Activated CD8-positive, alpha-beta T cell treated with anti-CD3 and anti-CD28 coated beads for 36 hours (primary cell): ENCODE measurements around the gene CLEC16A. TPM values are rescaled to one million over a fixed set of nuclear protein-coding genes. Genes with fewer than 3 reads are reported as not detected.

Experiments used
- ATAC-seq: fragments of 200-7000 bp; cut with Tn5 transposase; one replicate; pipeline ENCODE4 v1.10.0; 2021; ENCODE audit warnings: mild to moderate bottlenecking, moderate library complexity
- CTCF ChIA-PET: fragments of 350-600 bp; sonication (Branson Sonifier 250); formaldehyde crosslinking; loops from one replicate; lab custom pipeline; 2021; ENCODE audit warnings: antibody characterized with exemption; lab: Charles Lee
- POLR2A ChIA-PET: fragments of 350-600 bp; sonication (Branson Sonifier 250); formaldehyde crosslinking; loops from one replicate; lab custom pipeline; 2021; ENCODE audit warnings: antibody characterized with exemption; lab: Charles Lee
- DNase-seq: peaks from one replicate; pipeline ENCODE4 v3.0.0-alpha.2; 2020
- H3K27ac Mint-ChIP-seq: one replicate; pipeline ENCODE4 v1.8.0; 2021; ENCODE audit warnings: mild to moderate bottlenecking, mixed read lengths
- H3K27me3 Mint-ChIP-seq: one replicate; pipeline ENCODE4 v1.8.0; 2021; ENCODE audit warnings: mixed read lengths
- H3K36me3 Mint-ChIP-seq: one replicate; pipeline ENCODE4 v1.8.0; 2021; ENCODE audit warnings: low read depth, mixed read lengths
- H3K4me1 Mint-ChIP-seq: one replicate; pipeline ENCODE4 v1.8.0; 2021; ENCODE audit warnings: low read depth, mixed read lengths
- H3K4me3 Mint-ChIP-seq: one replicate; pipeline ENCODE4 v1.8.0; 2021; ENCODE audit warnings: mild to moderate bottlenecking, moderate library complexity, mixed read lengths
- H3K9me3 Mint-ChIP-seq: one replicate; pipeline ENCODE4 v1.8.0; 2021; ENCODE audit warnings: mixed read lengths
- CTCF ChIP-seq: fragments of 200-600 bp; IDR thresholded peaks from one replicate; pipeline ENCODE4 v1.8.0; 2022; ENCODE audit warnings: antibody characterized with exemption, mild to moderate bottlenecking
- intact Hi-C: fragments of 100-400 bp; cut with micrococcal nuclease; formaldehyde crosslinking; loops from one replicate; pipeline ENCODE4 v1.10.0; 2022
- total RNA-seq, 2 experiments: library from RNA; stranded (reverse); gene quantifications; one replicate each; pipeline ENCODE4 v1.2.3, GENCODE V29; 2021

The CLEC16A gene
- total RNA-seq, 2 experiments from 2014 or later = 20.4 to 21.7 TPM

GRCh38 chr16:11183951-11184350 is 239.6 kb downstream of the CLEC16A start:
- H3K36me3 Mint-ChIP-seq = peaks cover 15% of the 10 kb centered on the region
- DNase-seq (no peak), ATAC-seq (no peak)
- peaks cover 48% of the 10 kb centered on the region for H3K4me1 Mint-ChIP-seq
- H3K27ac Mint-ChIP-seq = peak overlapping the region; percentile 63
- H3K4me3 Mint-ChIP-seq = no peak overlapping the region
- no peak for TF ChIP-seq CTCF
- CTCF ChIA-PET = interaction anchor here (1.5 to 1.9 kb wide), 3 partner anchors 9 to 14 kb away, joined by 3 to 6 read pairs (median 4); no protein-coding TSS in a partner anchor
- H3K9me3 Mint-ChIP-seq = no peaks in the 10 kb centered on the region
- intact Hi-C loops = loop anchor here (5.0 kb wide), 1 partner anchor 68 kb away; no protein-coding TSS in a partner anchor
- POLR2A ChIA-PET = interaction anchor here (0.6 to 2.2 kb wide), 7 partner anchors 10 to 242 kb away, joined by 3 to 7 read pairs (median 4); no protein-coding TSS in a partner anchor
- no peaks in the 10 kb centered on the region for H3K27me3 Mint-ChIP-seq

- no peak for DNase-seq
- TF ChIP-seq CTCF = no peak
- POLR2A ChIA-PET = interaction anchor here (0.9 to 1.5 kb wide), 4 partner anchors 30 to 68 kb away, joined by 3 to 5 read pairs (median 3); no protein-coding TSS in a partner anchor
- no peaks in the 10 kb centered on the region for H3K9me3 Mint-ChIP-seq
- H3K27me3 Mint-ChIP-seq = no peaks in the 10 kb centered on the region
- peaks cover 25% of the 10 kb centered on the region for H3K4me1 Mint-ChIP-seq
- no peak overlapping the region for H3K4me3 Mint-ChIP-seq
- no peak for ATAC-seq
- CTCF ChIA-PET = interaction anchor here (3.3 kb wide), 1 partner anchor 30 kb away, joined by 12 read pairs; no protein-coding TSS in a partner anchor
- intact Hi-C loops = no loop called here
- H3K36me3 Mint-ChIP-seq = no peaks in the 10 kb centered on the region
- peak overlapping the region; percentile 13 for H3K27ac Mint-ChIP-seq
These were observed 243.2 kb downstream of the CLEC16A start for GRCh38 chr16:11187522-11188023.

- intact Hi-C loops = no loop called here
These were observed 244.7 kb downstream of the CLEC16A start for GRCh38 chr16:11188801-11189740.

More at GRCh38 chr16:11188801-11189740, 244.7 kb downstream of the CLEC16A start:
- no peak for DNase-seq
- H3K36me3 Mint-ChIP-seq = no peaks in the 10 kb centered on the region
- H3K9me3 Mint-ChIP-seq = no peaks in the 10 kb centered on the region
- TF ChIP-seq CTCF = no peak
- CTCF ChIA-PET = interaction anchor here (1.2 to 1.4 kb wide), 2 partner anchors 10 to 29 kb away, joined by 3 to 5 read pairs; no protein-coding TSS in a partner anchor
- no peak for ATAC-seq
- H3K27me3 Mint-ChIP-seq = no peaks in the 10 kb centered on the region
- POLR2A ChIA-PET = interaction anchor here (1.5 to 2.7 kb wide), 4 partner anchors 10 to 66 kb away, joined by 3 to 12 read pairs (median 7); no protein-coding TSS in a partner anchor
- peaks cover 15% of the 10 kb centered on the region for H3K4me1 Mint-ChIP-seq
- H3K27ac Mint-ChIP-seq = no peak overlapping the region
- H3K4me3 Mint-ChIP-seq = no peak overlapping the region
